WTC11 (cell line): Measurements from ENCODE around the gene POLR1G. TPM values are rescaled to one million over a fixed set of nuclear protein-coding genes. Genes with fewer than 3 reads are reported as not detected.
A peak's percentile ranks its signal among the peaks of the same experiment; 100 is the strongest.
"Not testable (repeated sequence)": the region's sequence is repeated elsewhere in the genome, so short reads cannot be mapped to it uniquely, and the experiment has no call there.

Experiments used
- ATAC-seq: fragments of 200-7000 bp; cut with Tn5 transposase; 2 replicates; pipeline ENCODE4 v1.10.0; 2021; ENCODE audit warnings: mild to moderate bottlenecking, moderate library complexity
- CTCF ChIA-PET: fragments of 300-600 bp; sonication (Branson Sonifier 250); formaldehyde crosslinking; loops from one replicate; lab custom pipeline; 2021; ENCODE audit warnings: antibody characterized with exemption; lab: Charles Lee
- POLR2A ChIA-PET: fragments of 350-600 bp; sonication (Branson Sonifier 250); formaldehyde crosslinking; loops from one replicate; lab custom pipeline; 2021; ENCODE audit warnings: antibody characterized with exemption; lab: Charles Lee
- DNase-seq: peaks from one replicate; pipeline ENCODE4 v3.0.0; 2021; ENCODE audit warnings: low spot score
- H3K27ac Mint-ChIP-seq: 2 replicates; pipeline ENCODE4 v1.8.0; 2021; ENCODE audit warnings: mixed read lengths
- H3K27me3 Mint-ChIP-seq: 2 replicates; pipeline ENCODE4 v1.8.0; 2021; ENCODE audit warnings: low read depth, mild to moderate bottlenecking, moderate library complexity, mixed read lengths
- H3K36me3 Mint-ChIP-seq: 2 replicates; pipeline ENCODE4 v1.8.0; 2021; ENCODE audit warnings: mixed read lengths
- H3K4me1 Mint-ChIP-seq: 2 replicates; pipeline ENCODE4 v1.8.0; 2022; ENCODE audit warnings: mixed read lengths
- H3K4me3 Mint-ChIP-seq: 2 replicates; pipeline ENCODE4 v1.8.0; 2021; ENCODE audit warnings: mild to moderate bottlenecking, moderate library complexity, mixed read lengths
- H3K9me3 Mint-ChIP-seq: 2 replicates; pipeline ENCODE4 v1.8.0; 2021; ENCODE audit warnings: mixed read lengths
- ATF6 ChIP-seq: sonication (generic); formaldehyde crosslinking; IDR thresholded peaks from 2 replicates; pipeline ENCODE4 v1.8.1; 2023; ENCODE audit warnings: mild to moderate bottlenecking, missing genetic modification reagents
- CBFB ChIP-seq: sonication (generic); formaldehyde crosslinking; IDR thresholded peaks from 2 replicates; pipeline ENCODE4 v1.8.1; 2022; ENCODE audit warnings: mild to moderate bottlenecking, low read depth, missing genetic modification reagents
- E2F4 ChIP-seq: sonication (generic); formaldehyde crosslinking; IDR thresholded peaks from 2 replicates; pipeline ENCODE4 v1.8.1; 2022; ENCODE audit warnings: low read depth, mild to moderate bottlenecking, moderate library complexity, missing genetic modification reagents, borderline replicate concordance
- EMX1 ChIP-seq: fragments of 250-450 bp; sonication (Bioruptor Pico); IDR thresholded peaks from 2 replicates; pipeline ENCODE4 v1.8.0; 2021; ENCODE audit warnings: mild to moderate bottlenecking
- NFE2L1 ChIP-seq: sonication (generic); formaldehyde crosslinking; IDR thresholded peaks from 2 replicates; pipeline ENCODE4 v1.8.1; 2023; ENCODE audit warnings: missing genetic modification reagents
- ZNF121 ChIP-seq: sonication (generic); formaldehyde crosslinking; IDR thresholded peaks from 2 replicates; pipeline ENCODE4 v1.8.0; 2023; ENCODE audit warnings: missing genetic modification reagents
- ZNF532 ChIP-seq: fragments of 250-450 bp; sonication (Bioruptor Pico); IDR thresholded peaks from 2 replicates; pipeline ENCODE4 v1.9.0; 2021; ENCODE audit warnings: mild to moderate bottlenecking, borderline replicate concordance
- total RNA-seq: library from RNA; stranded (reverse); gene quantifications from 3 replicates; pipeline ENCODE4 v1.2.3, GENCODE V29; 2021
- TF ChIP-seq, protein P1 (sequence below): sonication (generic); formaldehyde crosslinking; conservative IDR thresholded peaks from 2 replicates; pipeline ENCODE4 v1.8.1; 2022; ENCODE audit warnings: mild to moderate bottlenecking, missing genetic modification reagents
- TF ChIP-seq, protein P2 (sequence below): fragments of 250-450 bp; sonication (Bioruptor Pico); IDR thresholded peaks from 2 replicates; pipeline ENCODE4 v1.9.0; 2021; ENCODE audit warnings: moderate library complexity, mild to moderate bottlenecking, inconsistent platforms, borderline replicate concordance

POLR1G gene
- total RNA-seq, 1 experiment from 2014 or later: 38.1 TPM

DNA sequence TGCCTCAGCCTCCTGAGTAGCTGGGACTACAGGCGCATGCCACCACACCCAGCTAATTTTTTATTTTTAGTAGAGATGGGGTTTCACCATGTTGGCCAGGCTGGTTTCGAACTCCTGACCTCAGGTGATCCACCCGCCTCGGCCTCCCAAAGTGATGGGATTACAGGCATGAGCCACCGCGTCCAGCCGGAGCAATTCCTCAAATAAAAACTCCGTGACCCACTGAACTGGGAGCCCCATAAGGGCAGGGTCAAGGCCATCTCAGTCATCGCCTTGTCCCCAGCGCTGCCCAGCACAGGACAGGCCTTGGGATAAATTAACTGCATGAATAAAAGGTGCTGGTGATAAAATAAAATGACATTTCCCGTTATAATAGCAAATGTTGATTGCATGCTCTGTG is 23.5 kb downstream of the POLR1G start:
- ATAC-seq, H3K27ac Mint-ChIP-seq, H3K4me3 Mint-ChIP-seq, DNase-seq, H3K4me1 Mint-ChIP-seq, H3K9me3 Mint-ChIP-seq, H3K27me3 Mint-ChIP-seq, POLR2A ChIA-PET, H3K36me3 Mint-ChIP-seq: not testable (repeated sequence)
- CTCF ChIA-PET: interaction anchor here (3.0 to 4.6 kb wide), 3 partner anchors 10 to 56 kb away, joined by 22 to 80 read pairs (median 28); no protein-coding TSS in a partner anchor

DNA sequence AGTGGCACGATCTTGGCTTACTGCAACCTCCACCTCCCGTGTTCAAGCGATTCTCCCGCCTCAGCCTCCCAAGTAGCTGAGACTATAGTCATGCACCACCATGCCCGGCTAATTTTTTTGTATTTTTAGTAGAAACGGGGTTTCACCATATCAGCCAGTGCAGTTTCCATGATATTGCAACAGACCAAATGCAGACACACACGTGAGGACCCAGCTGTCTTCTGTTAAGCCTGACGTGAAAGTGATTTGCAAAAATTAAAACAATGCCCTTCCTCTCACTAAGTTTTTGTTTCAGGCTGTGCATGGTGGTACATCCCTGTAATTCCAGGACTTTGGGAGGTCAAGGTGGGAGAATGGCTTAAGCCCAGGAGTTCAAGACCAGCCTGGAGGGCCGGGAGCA is 24.6 kb downstream of the POLR1G start:
- not testable (repeated sequence) for H3K4me1 Mint-ChIP-seq, DNase-seq, H3K9me3 Mint-ChIP-seq, H3K36me3 Mint-ChIP-seq, H3K27me3 Mint-ChIP-seq, H3K27ac Mint-ChIP-seq, ATAC-seq, H3K4me3 Mint-ChIP-seq
- POLR2A ChIA-PET: interaction anchor here (0.6 kb wide), 1 partner anchor 338 kb away, joined by 5 read pairs; no protein-coding TSS in a partner anchor
- CTCF ChIA-PET: interaction anchor here (0.6 to 3.1 kb wide), 5 partner anchors 9 to 54 kb away, joined by 3 to 28 read pairs (median 14); no protein-coding TSS in a partner anchor

DNA sequence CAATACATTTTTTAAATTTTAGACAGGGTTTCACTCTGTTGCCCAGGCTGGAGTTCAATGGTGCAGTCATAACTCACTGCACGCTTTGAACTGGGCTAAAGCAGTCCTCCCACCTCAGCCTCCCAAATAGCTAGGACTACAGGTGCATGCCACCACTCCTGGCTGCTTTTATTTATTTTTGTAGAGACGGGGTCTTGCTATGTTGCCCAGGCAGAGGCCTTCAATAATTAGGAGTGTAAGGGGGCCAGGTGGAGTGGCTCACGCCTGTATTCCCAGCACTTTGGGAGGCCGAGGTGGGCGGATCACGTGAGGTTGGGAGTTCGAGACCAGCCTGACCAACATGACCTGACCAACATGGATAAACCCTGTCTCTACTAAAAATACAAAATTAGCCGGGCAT is 26.1 kb downstream of the POLR1G start:
- CTCF ChIA-PET: interaction anchor here (1.6 to 3.1 kb wide), 3 partner anchors 28 to 53 kb away, joined by 3 to 22 read pairs (median 14); partner anchors contain the start of gene PPP1R13L
- POLR2A ChIA-PET, H3K27me3 Mint-ChIP-seq, H3K4me1 Mint-ChIP-seq, DNase-seq, ATAC-seq, H3K27ac Mint-ChIP-seq, H3K36me3 Mint-ChIP-seq: not testable (repeated sequence)
- peak; percentile 71; the same call in 1 of the 2 replicates for TF ChIP-seq ZNF121 (CRISPR knock-in tag)
- TF ChIP-seq, all 79 proteins: peak for 1; not testable (repeated sequence) for 78
- H3K9me3 Mint-ChIP-seq, H3K4me3 Mint-ChIP-seq: not testable (repeated sequence)

DNA sequence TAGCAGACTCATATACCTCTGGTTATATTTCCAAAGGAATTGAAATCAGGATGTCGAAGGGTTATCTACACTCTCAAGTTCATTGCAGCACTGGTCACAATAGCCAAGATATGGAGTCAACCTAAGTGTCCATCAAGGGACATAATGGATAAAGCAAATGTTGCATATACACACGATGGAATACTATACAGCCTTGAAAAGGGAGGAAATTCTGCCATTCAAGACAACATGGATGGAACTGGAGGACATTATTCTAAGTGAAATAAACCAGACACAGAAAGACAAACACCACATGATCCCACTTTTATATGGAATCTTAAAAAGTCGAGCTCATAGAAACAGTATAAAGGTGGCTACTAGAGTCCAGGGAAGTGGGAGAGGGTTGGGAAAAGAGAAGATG is 30.9 kb downstream of the POLR1G start:
- ATAC-seq (no peak), DNase-seq (no peak)
- POLR2A ChIA-PET: interaction anchor here (0.6 kb wide), 1 partner anchor 522 kb away, joined by 6 read pairs; no protein-coding TSS in a partner anchor
- H3K27ac Mint-ChIP-seq: no peak overlapping the region
- peaks cover 13% of the 10 kb centered on the region for H3K27me3 Mint-ChIP-seq
- CTCF ChIA-PET: interaction anchor here (2.5 to 8.1 kb wide), 2 partner anchors 42 to 48 kb away, joined by 16 to 125 read pairs; no protein-coding TSS in a partner anchor
- peaks cover 3% of the 10 kb centered on the region for H3K9me3 Mint-ChIP-seq
- no peak for TF ChIP-seq E2F4 (CRISPR knock-in tag)
- TF ChIP-seq, protein P1, sequence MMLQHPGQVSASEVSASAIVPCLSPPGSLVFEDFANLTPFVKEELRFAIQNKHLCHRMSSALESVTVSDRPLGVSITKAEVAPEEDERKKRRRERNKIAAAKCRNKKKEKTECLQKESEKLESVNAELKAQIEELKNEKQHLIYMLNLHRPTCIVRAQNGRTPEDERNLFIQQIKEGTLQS (CRISPR knock-in tag): no peak
- TF ChIP-seq NFE2L1: no peak
- TF ChIP-seq, protein P2, sequence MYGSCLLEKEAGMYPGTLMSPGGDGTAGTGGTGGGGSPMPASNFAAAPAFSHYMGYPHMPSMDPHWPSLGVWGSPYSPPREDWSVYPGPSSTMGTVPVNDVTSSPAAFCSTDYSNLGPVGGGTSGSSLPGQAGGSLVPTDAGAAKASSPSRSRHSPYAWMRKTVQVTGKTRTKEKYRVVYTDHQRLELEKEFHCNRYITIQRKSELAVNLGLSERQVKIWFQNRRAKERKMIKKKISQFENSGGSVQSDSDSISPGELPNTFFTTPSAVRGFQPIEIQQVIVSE: no peak
- TF ChIP-seq ZNF532: no peak
- no peak for TF ChIP-seq ATF6 (CRISPR knock-in tag)
- no peak for TF ChIP-seq EMX1
- no peak for TF ChIP-seq CBFB (CRISPR knock-in tag)
- peaks cover 12% of the 10 kb centered on the region for H3K4me1 Mint-ChIP-seq
- H3K36me3 Mint-ChIP-seq: no peaks in the 10 kb centered on the region
- no peak overlapping the region for H3K4me3 Mint-ChIP-seq
